Stimulated activated CD4-positive, alpha-beta T cell treated with anti-CD3 and anti-CD28 coated beads, Interleukin-4, amount 100 ng/mL, for 1 hour (primary cell): Measurements from ENCODE around the gene FAM118A.
A peak's percentile ranks its signal among the peaks of the same experiment; 100 is the strongest.
"Not testable (repeated sequence)": the region's sequence is repeated elsewhere in the genome, so short reads cannot be mapped to it uniquely, and the experiment has no call there.

Experiments
- DNase-seq: peaks from one replicate; pipeline ENCODE4 v3.0.0-alpha.2; 2020

The FAM118A gene

GRCh38 chr22:45310977-45311531 lies 1.3 kb downstream of the FAM118A start:
- DNase-seq = no peak

- DNase-seq = no peak
Observed at GRCh38 chr22:45312415-45312814, 2.7 kb downstream of the FAM118A start.

- no peak for DNase-seq
Observed at GRCh38 chr22:45312856-45313255, 3.1 kb downstream of the FAM118A start.

- no peak for DNase-seq
Observed at GRCh38 chr22:45314054-45314721, 4.5 kb downstream of the FAM118A start.

- DNase-seq = no peak
Observed at GRCh38 chr22:45314786-45315185, 5.1 kb downstream of the FAM118A start.

GRCh38 chr22:45316796-45317526 lies 7.2 kb downstream of the FAM118A start:
- no peak for DNase-seq

- no peak for DNase-seq
Observed at GRCh38 chr22:45317551-45318167, 7.9 kb downstream of the FAM118A start.

- peak; percentile 83 for DNase-seq
Observed at GRCh38 chr22:45318168-45318557, 8.4 kb downstream of the FAM118A start.

- peak; percentile 19 for DNase-seq
Observed at GRCh38 chr22:45318558-45319323, 9.0 kb downstream of the FAM118A start.

- DNase-seq = no peak
Observed at GRCh38 chr22:45319324-45319685, 9.6 kb downstream of the FAM118A start.

GRCh38 chr22:45320357-45320976 lies 10.7 kb downstream of the FAM118A start:
- DNase-seq = no peak

GRCh38 chr22:45321827-45322226 lies 12.1 kb downstream of the FAM118A start:
- no peak for DNase-seq

GRCh38 chr22:45322873-45323525 lies 13.3 kb downstream of the FAM118A start:
- DNase-seq = no peak

- DNase-seq = no peak
Observed at GRCh38 chr22:45323695-45324094, 14.0 kb downstream of the FAM118A start.

GRCh38 chr22:45324311-45324711 lies 14.6 kb downstream of the FAM118A start:
- no peak for DNase-seq

- DNase-seq = not testable (repeated sequence)
Observed at GRCh38 chr22:45328261-45328660, 18.5 kb downstream of the FAM118A start.

GRCh38 chr22:45328822-45329529 lies 19.2 kb downstream of the FAM118A start:
- no peak for DNase-seq

- no peak for DNase-seq
Observed at GRCh38 chr22:45329530-45329936, 19.8 kb downstream of the FAM118A start.

GRCh38 chr22:45330548-45330947 lies 20.8 kb downstream of the FAM118A start:
- no peak for DNase-seq

GRCh38 chr22:45331486-45331885 lies 21.8 kb downstream of the FAM118A start:
- no peak for DNase-seq

GRCh38 chr22:45332001-45332400 lies 22.3 kb downstream of the FAM118A start:
- DNase-seq = no peak
